Measurements from ENCODE around the gene NEO1.

Gene NEO1

GRCh38 chr15:73313861-73314260, 261.6 kb downstream of the NEO1 start:
- peak; percentile 41 for DNase-seq

GRCh38 chr15:73317651-73318462, 265.6 kb downstream of the NEO1 start:
- DNase-seq = no peak

- DNase-seq = peak; percentile 35
Observed at GRCh38 chr15:73318463-73319351, 266.4 kb downstream of the NEO1 start.

- no peak for DNase-seq
Observed at GRCh38 chr15:73319460-73320245, 267.4 kb downstream of the NEO1 start.

DNA sequence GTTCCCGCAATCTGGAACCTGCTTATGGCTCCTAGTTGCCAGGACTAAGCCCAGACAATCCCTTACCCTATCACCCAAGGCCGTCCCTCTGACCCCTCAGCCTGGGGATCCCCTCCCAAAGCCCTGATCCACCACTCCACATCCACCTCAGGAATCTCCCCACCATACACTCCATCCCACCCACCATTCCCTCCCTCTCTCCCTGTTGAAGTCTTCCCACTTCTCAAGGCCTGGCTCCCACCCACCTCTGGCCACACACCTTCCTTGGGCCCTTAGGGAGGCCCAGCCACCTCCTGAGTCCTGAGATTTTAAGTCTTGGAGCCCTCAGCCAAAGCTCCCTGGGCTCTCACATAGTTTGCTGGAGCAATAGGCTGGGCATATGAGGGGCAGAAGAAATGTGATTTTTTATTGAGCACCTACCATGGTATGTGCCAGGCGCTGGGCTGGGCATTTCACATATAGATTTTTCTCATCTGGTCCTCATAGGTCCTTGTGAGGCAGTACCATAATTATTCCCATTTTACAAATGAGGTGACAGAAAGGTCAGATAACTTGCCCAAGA, 268.4 kb downstream of the NEO1 start:
- DNase-seq = no peak

- DNase-seq = no peak
Observed at GRCh38 chr15:73321496-73322450, 269.5 kb downstream of the NEO1 start.

DNA sequence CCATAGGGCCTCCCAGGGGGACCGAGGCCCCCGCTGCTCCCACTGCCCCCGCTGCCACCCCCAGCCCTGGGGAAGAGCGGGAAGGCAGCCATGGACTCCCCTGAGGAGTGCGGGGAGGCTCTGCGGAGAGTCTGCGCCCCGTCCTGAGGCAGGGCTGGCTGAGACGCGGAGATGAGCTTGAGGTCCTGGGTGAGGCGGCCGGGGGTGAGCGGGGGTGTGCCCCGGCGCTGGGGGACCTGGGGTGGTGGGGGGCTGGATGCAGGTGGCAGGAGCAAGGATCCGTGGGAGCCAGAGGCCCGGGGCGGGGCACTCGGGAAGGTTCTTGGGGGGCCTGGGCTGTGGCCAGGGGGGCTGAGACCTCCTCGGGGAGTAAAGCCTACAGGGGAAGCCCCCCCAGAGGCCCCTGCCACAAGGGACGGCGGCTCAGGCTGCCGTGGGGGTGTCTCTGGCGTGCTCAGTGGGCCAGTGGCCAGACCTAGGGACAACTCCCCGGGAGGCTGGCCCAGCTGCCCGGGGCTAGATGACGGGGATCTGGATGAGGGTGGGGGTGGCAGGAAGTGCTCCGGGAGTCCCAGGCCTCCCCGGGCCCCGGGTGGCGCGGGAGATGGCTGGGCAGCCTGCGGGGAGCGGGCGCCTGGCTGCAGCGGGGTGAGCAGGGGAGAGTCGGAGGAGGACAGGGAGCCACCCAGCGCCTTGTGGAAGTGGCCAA, 270.6 kb downstream of the NEO1 start:
- DNase-seq = no peak

DNA sequence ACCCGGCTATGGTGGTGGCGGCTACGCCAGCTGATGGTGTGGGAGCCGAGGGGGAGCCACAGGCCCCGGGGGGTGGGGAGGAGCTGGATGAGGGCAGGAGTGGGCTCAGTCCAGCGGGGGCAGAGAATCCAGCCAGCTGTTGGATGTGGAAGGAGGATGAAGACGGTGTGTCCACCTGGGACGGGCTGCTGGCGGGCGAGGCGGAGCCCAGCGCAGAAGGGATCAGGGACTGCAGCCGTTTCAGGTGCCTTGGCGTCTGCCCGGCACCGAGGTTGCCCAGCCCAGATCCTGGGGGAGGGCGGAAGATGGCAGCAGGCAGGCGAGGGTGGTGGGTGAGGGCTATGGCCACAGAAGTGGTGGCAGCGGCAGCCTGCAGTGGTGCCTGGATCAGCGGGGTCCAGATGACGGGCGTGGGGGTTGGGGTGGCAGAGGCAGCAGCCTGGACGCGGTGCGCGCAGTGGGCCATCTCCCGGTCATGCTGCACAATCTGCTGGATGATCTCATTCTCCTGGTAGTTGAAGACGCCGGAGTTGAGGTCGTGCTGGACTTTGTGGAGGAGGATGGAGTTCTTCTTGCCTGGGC, 271.2 kb downstream of the NEO1 start:
- DNase-seq = no peak

DNA sequence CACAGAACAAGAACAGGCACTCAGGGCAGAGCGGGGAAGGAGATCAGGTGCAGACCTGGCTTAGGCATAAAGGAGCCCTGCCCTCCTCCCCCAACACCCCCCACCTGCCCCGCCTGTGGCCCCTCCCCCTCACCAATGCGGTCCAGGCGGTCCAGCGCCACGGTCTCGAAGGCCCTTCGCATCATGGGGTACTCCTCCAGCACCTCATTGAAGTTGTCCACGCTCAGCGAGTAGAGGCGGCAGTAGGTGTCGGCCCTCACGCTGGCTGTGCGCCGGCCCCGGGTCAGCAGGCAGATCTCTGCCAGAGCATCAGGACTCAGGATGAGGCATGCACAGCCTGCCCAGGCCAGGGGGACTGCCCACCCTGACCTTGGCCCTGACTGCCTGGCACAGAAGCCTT, 271.7 kb downstream of the NEO1 start:
- no peak for DNase-seq

GRCh38 chr15:73324496-73325170, 272.4 kb downstream of the NEO1 start:
- no peak for DNase-seq

DNA sequence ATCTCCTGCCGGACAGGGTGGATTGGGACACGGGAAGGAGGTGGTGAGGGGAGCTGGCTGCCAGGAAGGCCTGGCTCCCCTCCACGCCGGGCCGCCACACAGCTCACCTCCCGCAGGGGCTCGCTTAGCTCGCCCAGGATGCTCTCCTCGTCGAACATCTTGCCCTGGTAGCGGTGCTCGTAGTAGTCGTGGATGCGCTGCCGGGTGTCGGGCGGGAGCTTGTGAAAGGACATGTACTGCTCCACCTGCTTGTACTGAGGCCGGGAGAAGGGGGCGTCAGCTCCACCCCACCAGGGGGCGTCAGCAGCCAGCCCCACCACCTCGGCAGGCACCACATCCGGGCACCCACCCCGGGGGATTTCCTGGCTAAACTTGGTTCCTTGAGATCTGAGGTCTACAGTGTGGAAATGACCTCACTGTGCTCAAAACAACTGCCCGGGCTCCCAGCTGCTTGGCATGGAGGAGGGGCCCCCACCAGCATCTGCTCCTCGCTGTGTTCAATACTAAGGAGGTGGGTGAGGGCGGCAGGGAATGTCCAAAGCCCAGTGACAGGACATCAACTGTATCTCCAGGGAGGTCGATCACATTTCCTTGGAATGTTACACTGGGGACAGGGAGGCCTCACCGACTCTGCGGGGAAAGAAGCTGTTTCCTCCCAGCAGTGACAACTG, 273.1 kb downstream of the NEO1 start:
- peak; percentile 4 for DNase-seq

GRCh38 chr15:73326157-73326556, 273.9 kb downstream of the NEO1 start:
- DNase-seq = peak; percentile 13

GRCh38 chr15:73328149-73328820, 276.0 kb downstream of the NEO1 start:
- DNase-seq = no peak

GRCh38 chr15:73328981-73329380, 276.7 kb downstream of the NEO1 start:
- DNase-seq = no peak

GRCh38 chr15:73329501-73330200, 277.4 kb downstream of the NEO1 start:
- no peak for DNase-seq

GRCh38 chr15:73330206-73331051, 278.2 kb downstream of the NEO1 start:
- DNase-seq = peak; percentile 22

- no peak for DNase-seq
Observed at GRCh38 chr15:73331501-73331900, 279.2 kb downstream of the NEO1 start.
